Tibial nerve (tissue), 4 donors: Measurements from ENCODE around the gene CTNND2.

Experiments used
- EP300 ChIP-seq, 2 donors: sonication (generic); formaldehyde crosslinking; IDR thresholded peaks; one replicate each; pipeline ENCODE4 v1.6.1; 2017; ENCODE audit warnings: antibody characterized with exemption in 2 of 2, mild to moderate bottlenecking in 1 of 2
- POLR2A ChIP-seq, 2 donors: fragments of 450-650 bp; IDR thresholded peaks; one replicate each; pipeline ENCODE4 v1.6.1; 2017; ENCODE audit warnings: antibody characterized with exemption in 2 of 2, mild to moderate bottlenecking in 2 of 2, moderate library complexity in 2 of 2
- TF ChIP-seq, protein P1 (sequence below), 5 experiments: fragments of 200-600 bp in 3 of 5; fragments of 450-650 bp in 2 of 5; sonication (generic) in 3 of 5; IDR thresholded peaks; one replicate each; pipeline ENCODE4 v1.5.1; 2016 to 2019; ENCODE audit warnings: antibody characterized with exemption in 5 of 5, mild to moderate bottlenecking in 3 of 5, moderate library complexity in 2 of 5

DNA sequence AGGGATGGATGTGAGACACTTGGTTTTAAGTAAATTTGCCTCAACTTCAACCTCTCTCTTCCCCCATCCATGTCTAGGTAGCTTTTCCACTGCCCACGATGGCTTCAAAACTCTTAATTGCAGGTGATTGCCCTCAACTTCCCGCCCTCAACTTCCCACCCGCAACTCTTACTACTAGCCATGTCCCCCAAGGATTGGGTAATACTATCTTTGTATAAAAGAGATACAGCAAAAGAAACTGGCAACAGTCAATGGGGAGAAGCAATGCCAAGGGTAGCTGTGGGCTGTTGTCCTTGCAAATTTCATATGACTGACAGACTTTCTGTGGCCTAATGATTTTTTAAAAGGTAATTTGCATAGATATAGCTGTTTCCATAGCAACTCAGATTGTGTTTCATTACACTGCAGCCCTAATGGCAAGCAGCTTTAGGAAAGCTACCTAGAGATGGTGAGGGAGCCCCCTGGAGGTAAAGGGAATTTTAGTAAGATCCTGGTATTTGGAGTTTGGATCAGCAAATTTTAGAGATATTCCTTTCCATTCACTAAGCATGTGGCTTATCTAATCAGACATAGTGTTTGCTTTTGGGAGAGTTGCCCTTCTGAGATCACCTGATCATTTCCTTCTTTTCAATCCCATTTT lies 721.7 kb downstream of the CTNND2 start:
- TF ChIP-seq POLR2A (IDR thresholded peaks at IDR 0.05) (no peak), EP300 (IDR thresholded peaks at IDR 0.05) (no peak)
- TF ChIP-seq, protein P1, sequence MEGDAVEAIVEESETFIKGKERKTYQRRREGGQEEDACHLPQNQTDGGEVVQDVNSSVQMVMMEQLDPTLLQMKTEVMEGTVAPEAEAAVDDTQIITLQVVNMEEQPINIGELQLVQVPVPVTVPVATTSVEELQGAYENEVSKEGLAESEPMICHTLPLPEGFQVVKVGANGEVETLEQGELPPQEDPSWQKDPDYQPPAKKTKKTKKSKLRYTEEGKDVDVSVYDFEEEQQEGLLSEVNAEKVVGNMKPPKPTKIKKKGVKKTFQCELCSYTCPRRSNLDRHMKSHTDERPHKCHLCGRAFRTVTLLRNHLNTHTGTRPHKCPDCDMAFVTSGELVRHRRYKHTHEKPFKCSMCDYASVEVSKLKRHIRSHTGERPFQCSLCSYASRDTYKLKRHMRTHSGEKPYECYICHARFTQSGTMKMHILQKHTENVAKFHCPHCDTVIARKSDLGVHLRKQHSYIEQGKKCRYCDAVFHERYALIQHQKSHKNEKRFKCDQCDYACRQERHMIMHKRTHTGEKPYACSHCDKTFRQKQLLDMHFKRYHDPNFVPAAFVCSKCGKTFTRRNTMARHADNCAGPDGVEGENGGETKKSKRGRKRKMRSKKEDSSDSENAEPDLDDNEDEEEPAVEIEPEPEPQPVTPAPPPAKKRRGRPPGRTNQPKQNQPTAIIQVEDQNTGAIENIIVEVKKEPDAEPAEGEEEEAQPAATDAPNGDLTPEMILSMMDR (IDR thresholded peaks at IDR 0.05) = peak in 4 of 5 experiments; percentile 10 to 37 (median 24)
